Hepatocyte (in vitro differentiated cells): ENCODE measurements around the gene CATSPER3. TPM values are rescaled to one million over a fixed set of nuclear protein-coding genes. Genes with fewer than 3 reads are reported as not detected.

Experiments
- DNase-seq: peaks from one replicate; pipeline ENCODE4 v3.0.0-alpha.2; 2016; ENCODE audit warnings: low spot score
- H2AFZ ChIP-seq: fragments of 200-600 bp; sonication (generic); 2 replicates; pipeline ENCODE4 v1.6.0; 2016; ENCODE audit warnings: antibody characterized with exemption, mild to moderate bottlenecking
- H3K27ac ChIP-seq: fragments of 200-600 bp; sonication (generic); 2 replicates; pipeline ENCODE4 v1.5.1; 2016; ENCODE audit warnings: mild to moderate bottlenecking
- H3K27me3 ChIP-seq: fragments of 200-600 bp; sonication (generic); 2 replicates; pipeline ENCODE4 v1.6.1; 2016
- H3K36me3 ChIP-seq: fragments of 200-600 bp; sonication (generic); replicated peaks from 2 replicates; pipeline ENCODE4 v1.5.1; 2016; ENCODE audit warnings: low read depth; ENCODE audit not compliant: insufficient read depth
- H3K4me1 ChIP-seq: fragments of 200-600 bp; sonication (generic); 2 replicates; pipeline ENCODE4 v1.5.1; 2016; ENCODE audit warnings: mild to moderate bottlenecking, moderate library complexity; ENCODE audit not compliant: insufficient read depth
- H3K4me2 ChIP-seq: fragments of 200-600 bp; sonication (generic); 2 replicates; pipeline ENCODE4 v1.6.0; 2016
- H3K4me3 ChIP-seq: fragments of 200-600 bp; sonication (generic); 2 replicates; pipeline ENCODE4 v1.5.1; 2016; ENCODE audit warnings: mild to moderate bottlenecking
- H3K79me2 ChIP-seq: fragments of 200-600 bp; sonication (generic); 2 replicates; pipeline ENCODE4 v1.6.0; 2017; ENCODE audit warnings: mild to moderate bottlenecking
- H3K9me2 ChIP-seq: fragments of 200-600 bp; sonication (generic); replicated peaks from 2 replicates; pipeline ENCODE4 v1.6.0; 2017; ENCODE audit warnings: mild to moderate bottlenecking; ENCODE audit not compliant: insufficient read depth
- H3K9me3 ChIP-seq: fragments of 200-600 bp; sonication (generic); 2 replicates; pipeline ENCODE4 v1.5.1; 2016; ENCODE audit warnings: low read depth, mild to moderate bottlenecking
- H4K20me1 ChIP-seq: fragments of 200-600 bp; sonication (generic); 2 replicates; pipeline ENCODE4 v1.6.0; 2016; ENCODE audit warnings: mild to moderate bottlenecking; ENCODE audit not compliant: insufficient read depth, poor library complexity, severe bottlenecking
- EZH2 ChIP-seq: fragments of 200-600 bp; sonication (generic); IDR thresholded peaks from 2 replicates; pipeline ENCODE4 v1.6.1; 2016; ENCODE audit warnings: antibody characterized with exemption, mild to moderate bottlenecking, borderline replicate concordance
- EZH2phosphoT487 ChIP-seq: fragments of 200-600 bp; sonication (generic); IDR thresholded peaks from one replicate; pipeline ENCODE4 v1.6.1; 2018; ENCODE audit warnings: antibody characterized with exemption, mild to moderate bottlenecking, low read depth, moderate library complexity; ENCODE audit not compliant: unreplicated experiment, severe bottlenecking
- WGBS: methylation state at CpG from one replicate; pipeline ENCODE4 v1.1.6; 2016; ENCODE audit warnings: low lambda C conversion rate; ENCODE audit errors: missing lambda C conversion rate; 5-methylcytosine and 5-hydroxymethylcytosine counted together
- polyA plus RNA-seq: library from polyadenylated mRNA; unstranded; fragments of >200 nt; fragmentation: Nextera tagmentation; extraction: Ambion mirVana; gene quantifications from 2 replicates; pipeline ENCODE4 v1.2.1, GENCODE V29; 2016
- total RNA-seq: library from RNA; depleted of rRNA; stranded (reverse); fragments of >200 nt; gene quantifications from 2 replicates; pipeline ENCODE4 v1.2.3, GENCODE V29; 2014
- TF ChIP-seq, protein P1 (sequence below): fragments of 200-600 bp; sonication (generic); IDR thresholded peaks from 2 replicates; pipeline ENCODE4 v1.5.1; 2016; ENCODE audit warnings: antibody characterized with exemption, mild to moderate bottlenecking; ENCODE audit not compliant: poor library complexity

The CATSPER3 gene
- total and polyA plus RNA-seq, 2 experiments from 2014 or later: 0.59 TPM; not detected in 1

DNA sequence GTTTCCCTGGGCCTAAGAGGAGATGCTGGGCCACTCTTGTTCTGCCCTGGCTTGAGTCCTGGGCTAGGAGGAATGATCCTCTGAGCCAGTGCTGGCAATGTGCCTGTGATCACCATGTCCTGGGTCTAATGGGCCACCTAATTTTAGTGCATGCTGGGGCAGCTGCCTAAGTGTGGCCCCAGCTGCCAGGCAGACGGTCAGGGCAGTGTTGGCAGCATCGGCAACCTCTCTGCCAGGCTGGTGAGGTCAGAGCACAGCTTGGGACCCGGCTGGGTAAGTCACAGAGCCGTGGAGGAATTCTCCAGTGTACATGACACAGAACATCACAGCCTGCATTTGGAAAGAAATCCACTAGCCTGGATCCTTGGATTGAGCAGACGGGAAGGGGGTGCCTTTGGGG lies 87.7 kb downstream of the CATSPER3 start:
- no peak for TF ChIP-seq EZH2
- TF ChIP-seq EZH2phosphoT487: no peak
- TF ChIP-seq, protein P1, sequence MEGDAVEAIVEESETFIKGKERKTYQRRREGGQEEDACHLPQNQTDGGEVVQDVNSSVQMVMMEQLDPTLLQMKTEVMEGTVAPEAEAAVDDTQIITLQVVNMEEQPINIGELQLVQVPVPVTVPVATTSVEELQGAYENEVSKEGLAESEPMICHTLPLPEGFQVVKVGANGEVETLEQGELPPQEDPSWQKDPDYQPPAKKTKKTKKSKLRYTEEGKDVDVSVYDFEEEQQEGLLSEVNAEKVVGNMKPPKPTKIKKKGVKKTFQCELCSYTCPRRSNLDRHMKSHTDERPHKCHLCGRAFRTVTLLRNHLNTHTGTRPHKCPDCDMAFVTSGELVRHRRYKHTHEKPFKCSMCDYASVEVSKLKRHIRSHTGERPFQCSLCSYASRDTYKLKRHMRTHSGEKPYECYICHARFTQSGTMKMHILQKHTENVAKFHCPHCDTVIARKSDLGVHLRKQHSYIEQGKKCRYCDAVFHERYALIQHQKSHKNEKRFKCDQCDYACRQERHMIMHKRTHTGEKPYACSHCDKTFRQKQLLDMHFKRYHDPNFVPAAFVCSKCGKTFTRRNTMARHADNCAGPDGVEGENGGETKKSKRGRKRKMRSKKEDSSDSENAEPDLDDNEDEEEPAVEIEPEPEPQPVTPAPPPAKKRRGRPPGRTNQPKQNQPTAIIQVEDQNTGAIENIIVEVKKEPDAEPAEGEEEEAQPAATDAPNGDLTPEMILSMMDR: no peak
- Histone ChIP-seq H3K4me2 (no peak overlapping the region), H4K20me1 (no peaks in the 10 kb centered on the region), H3K9me2 (no peaks in the 10 kb centered on the region), H3K9me3 (no peaks in the 10 kb centered on the region), H2AFZ (no peak overlapping the region), H3K27ac (no peak overlapping the region), H3K4me3 (no peak overlapping the region), H3K79me2 (no peaks in the 10 kb centered on the region), H3K4me1 (peaks cover 13% of the 10 kb centered on the region), H3K36me3 (no peaks in the 10 kb centered on the region), H3K27me3 (peaks cover 17% of the 10 kb centered on the region)
- DNase-seq: no peak
- WGBS: 85% methylated on average over 5 of the region's 5 CpGs

DNA sequence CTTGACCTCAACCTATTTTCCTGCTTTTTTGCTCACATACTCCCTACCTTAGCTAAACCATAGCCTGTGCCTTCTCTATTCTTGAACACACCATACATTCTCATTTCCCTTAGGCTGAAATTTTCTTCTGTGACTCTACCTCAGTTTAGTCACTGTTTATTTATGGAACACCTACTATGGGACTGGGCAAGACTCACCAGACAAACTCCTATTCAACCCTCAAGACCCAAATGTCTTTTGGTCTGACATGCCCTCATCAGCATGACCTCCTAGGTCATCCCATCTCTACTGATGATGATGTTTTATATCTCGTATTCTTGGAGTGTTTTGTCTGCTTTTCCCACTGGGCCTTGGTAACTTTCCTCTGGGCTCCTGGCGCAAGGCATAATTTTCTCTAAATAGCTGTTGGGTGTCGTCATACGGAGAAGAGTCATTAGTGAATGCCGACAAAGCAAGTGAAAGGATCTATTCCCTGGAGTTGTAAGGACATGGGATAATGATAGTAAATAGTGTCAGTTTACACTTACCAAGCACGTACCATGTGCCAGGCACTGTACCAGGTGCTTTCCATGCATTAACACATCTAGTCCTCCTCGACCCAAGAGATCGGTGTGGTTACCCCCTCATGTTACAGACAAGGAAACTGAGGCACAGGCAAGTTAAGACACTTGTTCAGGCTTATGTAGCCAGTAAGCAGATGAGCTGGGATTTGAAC lies 88.8 kb downstream of the CATSPER3 start:
- H2AFZ ChIP-seq: no peak overlapping the region
- no peaks in the 10 kb centered on the region for H3K79me2 ChIP-seq
- no peaks in the 10 kb centered on the region for H3K9me2 ChIP-seq
- no peaks in the 10 kb centered on the region for H4K20me1 ChIP-seq
- no peak overlapping the region for H3K4me3 ChIP-seq
- H3K4me2 ChIP-seq: no peak overlapping the region
- no peaks in the 10 kb centered on the region for H3K9me3 ChIP-seq
- no peak overlapping the region for H3K27ac ChIP-seq
- 91% methylated on average over 8 of the region's 8 CpGs for WGBS
- H3K27me3 ChIP-seq: peaks cover 6% of the 10 kb centered on the region
- H3K36me3 ChIP-seq: no peaks in the 10 kb centered on the region
- peaks cover 9% of the 10 kb centered on the region for H3K4me1 ChIP-seq
- TF ChIP-seq EZH2: no peak
- TF ChIP-seq EZH2phosphoT487: no peak
- TF ChIP-seq, protein P1: no peak
- no peak for DNase-seq

DNA sequence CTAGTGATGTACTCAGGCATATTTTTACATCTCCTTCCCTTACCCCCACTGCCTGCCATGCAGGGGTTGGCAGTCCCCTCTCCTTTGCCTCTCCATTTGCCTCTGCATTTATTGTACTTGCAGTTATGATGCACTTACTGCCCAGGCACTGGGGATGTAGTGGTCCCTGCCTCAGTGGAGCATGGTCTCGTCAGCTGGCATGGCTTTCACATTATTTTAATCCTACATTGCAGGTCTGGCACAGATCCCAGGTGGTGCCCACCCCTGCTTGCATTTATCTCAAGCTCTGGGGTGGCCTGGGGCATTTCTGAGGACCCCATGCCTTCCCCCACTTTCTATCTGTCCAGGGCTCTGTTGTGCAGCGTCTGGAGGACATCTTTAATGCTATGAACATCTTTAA lies 89.5 kb downstream of the CATSPER3 start:
- H3K36me3 ChIP-seq: no peaks in the 10 kb centered on the region
- TF ChIP-seq, protein P1: no peak
- TF ChIP-seq EZH2 (no peak), EZH2phosphoT487 (no peak)
- no peak overlapping the region for H3K4me2 ChIP-seq
- no peaks in the 10 kb centered on the region for H4K20me1 ChIP-seq
- 87% methylated on average over 2 of the region's 2 CpGs for WGBS
- H3K79me2 ChIP-seq: no peaks in the 10 kb centered on the region
- no peak overlapping the region for H2AFZ ChIP-seq
- no peak overlapping the region for H3K27ac ChIP-seq
- no peaks in the 10 kb centered on the region for H3K9me3 ChIP-seq
- no peak overlapping the region for H3K4me3 ChIP-seq
- no peaks in the 10 kb centered on the region for H3K9me2 ChIP-seq
- H3K27me3 ChIP-seq: peaks cover 6% of the 10 kb centered on the region
- no peak for DNase-seq
- H3K4me1 ChIP-seq: peaks cover 7% of the 10 kb centered on the region
